ENCODE measurements around the gene FEM1C.
"Not testable (repeated sequence)": the region's sequence is repeated elsewhere in the genome, so short reads cannot be mapped to it uniquely, and the experiment has no call there.

FEM1C gene

DNA sequence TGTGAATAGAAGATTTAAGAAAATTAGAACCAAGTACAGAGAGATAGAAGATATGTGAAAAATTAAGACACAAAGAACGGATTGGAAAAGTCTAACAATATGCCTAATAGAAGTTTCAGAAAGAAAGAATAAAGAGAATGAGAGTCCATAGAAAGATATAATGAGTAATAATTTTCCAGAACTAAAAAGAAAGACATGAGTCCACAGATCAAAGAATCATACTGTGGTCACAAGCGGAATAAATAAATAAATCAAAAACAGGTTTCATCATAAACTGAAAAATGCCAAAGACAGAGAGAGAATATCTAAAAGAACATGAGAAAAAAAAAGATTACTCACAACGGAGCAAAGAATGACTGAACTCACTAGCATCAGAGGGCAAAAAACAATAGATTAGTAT is 32.9 kb downstream of the FEM1C start:
- FAIRE-seq = no peak

DNA sequence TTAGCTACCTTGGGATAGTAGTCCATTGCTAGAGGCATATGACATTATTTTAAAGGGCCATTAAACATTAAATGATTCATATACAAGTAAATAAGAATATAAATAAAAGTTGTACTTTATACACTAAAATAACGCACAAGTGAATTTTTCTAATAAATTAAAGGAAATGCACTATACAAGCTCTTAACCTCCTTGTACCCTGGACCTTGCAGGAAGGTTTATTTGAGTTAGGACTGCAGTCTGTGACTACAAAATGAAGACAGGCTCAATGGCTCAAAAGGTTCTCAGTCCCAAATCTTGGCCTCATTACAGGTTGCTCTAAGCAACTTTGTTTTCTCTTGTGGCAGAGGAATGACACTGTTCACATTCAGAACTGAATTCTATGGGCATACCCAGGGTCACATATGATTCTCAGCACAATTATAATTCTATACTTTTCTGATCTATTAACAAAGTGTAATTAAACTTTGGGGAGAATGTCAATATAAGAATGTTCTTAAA is 34.4 kb downstream of the FEM1C start:
- FAIRE-seq = no peak

DNA sequence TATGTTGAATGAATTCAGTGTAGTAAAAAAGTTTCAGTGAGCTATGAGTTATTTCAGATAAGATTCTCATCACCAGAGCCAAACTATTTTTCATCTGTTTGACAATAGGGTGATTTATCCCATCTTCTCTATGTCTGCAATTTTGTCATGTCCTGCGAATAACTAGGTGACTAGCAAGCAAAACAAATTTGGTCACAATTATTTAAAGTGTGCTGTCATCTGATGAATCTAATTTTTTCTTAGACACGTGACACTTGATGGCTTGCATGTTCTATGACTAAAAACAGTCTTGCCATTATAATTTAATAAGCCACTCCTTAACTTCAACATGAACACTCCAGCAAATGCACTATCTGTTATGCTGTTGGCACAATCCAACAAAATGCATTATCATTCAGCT is 35.0 kb downstream of the FEM1C start:
- no peak for FAIRE-seq

DNA sequence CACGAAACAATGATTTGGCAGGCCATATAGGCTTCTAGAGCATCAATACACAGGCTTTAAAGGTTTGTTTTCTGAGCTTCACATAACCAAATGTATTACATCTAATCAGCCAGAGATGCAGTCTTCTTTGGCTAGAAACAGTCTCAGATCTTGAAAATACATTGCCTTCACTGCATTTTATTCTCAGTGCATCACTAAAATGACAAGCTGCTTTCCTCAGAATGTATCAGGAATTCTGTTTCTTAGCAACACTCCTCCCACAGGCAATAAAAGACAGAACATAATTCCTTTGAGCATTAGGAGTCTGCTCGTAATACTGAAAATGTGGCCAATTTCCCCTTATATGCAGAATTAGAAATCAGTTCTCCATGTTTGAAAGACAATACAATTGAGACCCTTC is 36.9 kb downstream of the FEM1C start:
- no peak for FAIRE-seq

DNA sequence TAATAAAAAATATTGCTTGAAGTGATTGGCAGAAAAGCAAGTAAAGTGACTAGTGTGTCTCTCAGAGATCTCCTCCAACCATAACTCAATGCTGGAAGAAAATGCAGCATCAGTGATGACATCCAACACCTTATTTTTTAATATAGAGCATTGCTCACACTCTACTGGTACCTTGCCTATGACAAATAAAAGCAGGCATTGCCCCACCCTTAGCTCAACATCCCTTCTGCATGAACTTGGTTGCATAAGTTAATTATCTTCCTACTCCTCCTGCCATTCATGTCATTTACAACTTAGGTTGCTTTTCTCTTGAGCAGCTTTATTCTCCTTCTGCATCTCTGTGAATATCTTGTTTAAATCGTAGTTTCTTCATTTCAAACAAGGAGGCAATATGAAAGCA is 41.2 kb downstream of the FEM1C start:
- no peak for FAIRE-seq

DNA sequence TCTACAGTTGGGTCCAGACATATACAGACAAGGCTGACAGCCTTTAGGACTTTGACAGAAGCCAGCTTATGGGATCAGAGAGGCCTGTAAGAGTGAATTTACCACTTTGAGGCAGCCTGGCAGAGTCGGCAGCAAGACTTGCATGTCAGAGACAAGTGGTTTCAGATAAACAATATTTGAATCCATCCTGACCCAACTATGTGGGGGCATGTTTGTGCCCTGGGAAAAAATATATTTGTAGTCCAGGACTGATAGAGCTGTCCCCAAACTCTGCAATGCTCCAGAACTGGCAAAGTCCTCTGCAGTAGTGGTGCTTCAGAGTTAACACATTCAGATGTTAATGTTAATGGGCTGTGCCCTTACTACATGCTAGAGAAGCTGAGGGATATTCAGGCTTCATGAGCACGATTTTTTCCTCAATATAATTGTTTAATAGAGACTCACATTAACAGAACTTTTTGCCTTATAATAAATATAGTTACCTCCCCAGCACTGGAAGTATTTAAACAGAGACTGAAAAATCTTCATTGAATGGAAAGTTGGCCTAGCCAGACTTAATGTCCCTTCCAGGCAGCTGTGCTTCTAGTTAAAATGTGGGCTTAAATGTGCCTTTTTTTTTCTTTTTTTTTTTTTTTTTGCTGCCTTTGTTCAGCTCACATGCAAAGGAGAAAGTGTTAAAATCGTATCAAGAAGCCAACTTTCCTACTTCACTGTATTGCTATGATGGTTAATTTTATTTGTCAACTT is 42.9 kb downstream of the FEM1C start:
- no peak for FAIRE-seq

DNA sequence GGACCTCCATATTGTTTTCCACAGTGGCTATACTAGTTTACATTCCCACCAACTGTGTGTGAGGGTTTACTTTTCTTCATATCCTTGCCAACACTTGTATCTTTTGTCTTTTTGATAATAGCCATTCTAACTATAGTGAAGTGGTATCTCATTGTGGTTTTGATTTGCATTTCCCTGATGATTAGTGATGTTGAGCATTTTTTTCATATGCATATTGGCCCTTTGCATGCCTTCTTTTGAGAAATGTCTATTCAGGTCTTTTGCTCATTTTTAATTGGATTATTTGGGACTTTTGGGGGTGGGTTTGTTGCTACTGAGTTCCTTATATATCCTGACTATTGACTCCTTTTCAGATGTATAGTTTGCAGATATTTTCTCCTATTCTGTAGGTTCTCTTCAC is 44.4 kb downstream of the FEM1C start:
- FAIRE-seq = no peak

DNA sequence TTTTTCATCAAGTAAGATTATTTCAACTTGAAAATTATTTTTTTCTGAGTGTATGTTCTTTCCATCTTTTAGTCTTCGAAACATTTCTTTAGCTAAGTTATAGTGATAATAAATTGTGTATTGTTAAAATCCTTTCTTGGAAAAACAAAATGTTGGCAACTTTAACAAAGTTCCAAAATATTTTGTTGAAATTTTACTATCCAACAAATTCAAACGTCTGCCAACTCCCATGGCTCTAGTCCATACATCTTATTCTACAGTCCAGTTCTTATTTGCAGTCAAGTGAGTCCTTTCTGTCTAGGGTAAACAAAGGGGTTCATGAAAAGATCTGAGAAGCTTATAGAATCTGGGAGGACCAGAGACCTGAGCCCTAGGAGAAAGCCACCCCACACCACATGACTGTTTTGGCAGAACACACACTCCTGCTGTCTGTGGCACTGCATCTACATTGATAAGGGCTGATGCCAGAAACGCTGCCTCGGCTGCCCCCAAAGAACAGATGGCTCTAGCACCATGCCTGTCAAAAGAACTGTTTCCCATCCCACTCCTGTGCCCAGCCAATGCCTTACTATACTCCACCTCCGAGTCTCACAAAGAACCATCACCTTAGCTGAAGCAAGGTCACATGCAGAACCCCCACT is 47.5 kb downstream of the FEM1C start:
- no peak for FAIRE-seq

DNA sequence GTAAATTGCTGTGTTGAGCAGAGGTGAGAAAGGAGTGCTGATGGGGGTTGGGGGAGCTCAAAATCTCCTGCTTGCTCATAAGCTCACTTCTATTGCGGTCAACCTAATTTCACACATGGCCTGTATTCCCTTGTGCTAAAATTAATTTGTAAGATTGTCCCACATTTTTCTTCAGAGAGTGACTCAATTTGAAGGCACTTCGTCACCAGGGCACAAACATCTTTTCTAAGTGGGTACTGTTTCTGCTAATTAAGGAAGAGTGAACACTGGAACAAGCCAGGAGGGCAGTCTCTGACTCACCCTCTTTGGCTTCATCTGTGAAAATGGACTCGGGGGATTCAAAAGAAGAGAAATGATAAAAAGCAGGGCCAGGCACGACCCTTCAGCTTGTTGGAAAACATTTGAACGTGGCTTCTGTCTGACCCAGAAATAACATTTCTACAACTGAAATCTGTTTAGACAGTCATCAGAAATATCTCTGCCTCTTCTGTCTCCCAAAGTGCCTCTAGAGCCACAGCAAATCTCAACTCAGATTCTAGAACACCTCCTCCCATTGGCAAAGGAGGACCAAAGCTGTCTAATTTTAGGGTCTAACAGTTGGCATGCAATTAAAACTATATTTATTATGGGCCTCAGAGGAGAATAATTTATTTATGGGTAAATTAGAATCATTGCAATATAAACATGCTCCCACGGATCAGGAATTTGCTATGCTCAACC is 49.8 kb downstream of the FEM1C start:
- FAIRE-seq = no peak

DNA sequence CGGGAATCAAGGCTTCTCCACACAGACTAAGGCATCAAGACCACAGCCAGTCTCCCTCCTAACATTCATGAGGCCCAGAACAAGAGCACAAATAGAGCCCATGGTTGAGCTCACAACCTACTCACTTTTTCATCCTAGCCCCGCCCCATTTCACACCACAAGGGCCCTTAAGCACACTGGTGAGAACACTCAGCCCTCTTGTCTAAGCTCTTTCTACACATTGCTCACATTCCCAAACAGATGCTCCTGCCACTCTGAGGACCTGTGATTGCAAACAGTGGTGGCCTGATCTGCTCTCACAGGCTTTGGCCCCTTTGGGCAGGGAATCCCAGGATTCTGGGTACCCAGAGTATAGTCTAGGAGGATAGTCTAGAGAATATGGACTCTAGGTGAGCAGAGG is 54.0 kb downstream of the FEM1C start:
- FAIRE-seq = no peak

DNA sequence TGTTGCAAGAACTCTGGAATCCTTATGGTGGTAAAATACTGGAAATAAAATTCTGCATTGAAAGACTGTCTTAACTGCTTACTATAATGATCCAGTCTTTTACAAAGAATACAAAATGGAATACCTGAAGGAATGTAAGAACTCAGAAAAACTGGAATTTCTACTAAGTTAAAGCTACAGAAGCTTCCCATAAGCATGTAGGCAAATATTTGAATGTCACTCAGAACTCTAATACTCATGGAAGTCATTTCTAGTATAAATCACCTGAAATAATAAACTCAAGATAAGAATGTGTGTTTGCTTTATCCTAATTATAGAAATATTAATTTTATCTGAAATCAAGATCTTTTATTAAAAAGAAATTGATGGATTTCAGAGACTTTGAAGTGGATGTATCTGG is 54.8 kb downstream of the FEM1C start:
- FAIRE-seq = peak; percentile 5

DNA sequence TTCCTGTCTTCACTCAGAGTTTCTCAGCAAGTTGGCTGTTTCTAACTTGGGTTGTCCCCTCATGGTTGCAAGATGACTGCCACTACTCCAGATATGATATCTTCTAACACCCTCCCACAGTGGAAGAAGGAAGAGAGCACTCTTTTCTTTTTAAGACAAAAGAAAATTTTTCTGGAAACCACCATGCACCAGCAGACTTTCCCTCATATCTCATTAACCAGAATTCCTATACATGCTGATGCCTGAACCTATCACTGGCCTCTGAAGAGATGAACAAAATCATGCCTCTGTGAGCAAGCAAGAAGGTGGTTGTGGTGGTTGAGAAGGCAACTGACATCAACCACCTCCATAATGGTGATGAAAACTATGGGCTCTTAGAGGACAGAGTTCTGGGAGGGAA is 56.8 kb downstream of the FEM1C start:
- no peak for FAIRE-seq

DNA sequence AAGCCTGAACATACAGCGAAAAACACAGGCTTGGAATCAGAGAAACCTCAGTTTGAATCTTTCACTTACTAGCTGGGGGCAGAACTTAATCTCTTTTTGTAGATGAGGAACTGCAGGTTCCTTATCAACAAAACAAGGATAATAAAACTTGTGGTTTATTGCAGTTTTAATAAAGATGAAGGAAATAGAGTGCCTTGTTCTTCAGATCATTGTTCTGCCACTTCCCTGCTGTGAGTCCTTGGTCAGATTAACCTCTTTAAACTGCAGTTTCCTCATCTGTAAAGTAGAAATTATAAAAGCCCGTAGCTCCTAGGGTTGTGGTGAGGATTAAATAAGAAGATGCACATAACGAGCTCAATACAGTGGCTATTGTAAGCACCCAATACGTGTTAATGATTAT is 57.4 kb downstream of the FEM1C start:
- no peak for FAIRE-seq

DNA sequence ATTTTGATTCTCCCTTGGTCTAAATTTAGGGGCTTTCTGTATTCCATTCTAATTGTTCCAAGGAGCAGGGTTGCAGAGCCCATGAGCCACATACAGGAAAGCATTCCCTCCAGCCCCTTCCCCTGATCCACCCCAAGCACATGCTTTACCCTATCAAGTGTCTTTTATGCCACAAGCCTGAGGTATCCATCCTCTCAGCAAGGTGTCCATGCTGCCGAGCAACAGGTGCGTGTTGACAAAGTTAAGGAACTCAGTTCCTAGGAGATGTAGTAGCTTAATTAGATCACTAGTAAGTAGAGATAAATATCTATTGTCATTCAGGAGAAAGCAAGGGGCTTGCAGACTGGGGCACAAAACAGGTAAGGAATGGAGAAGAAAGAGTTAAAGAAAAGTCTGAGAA is 57.8 kb downstream of the FEM1C start:
- FAIRE-seq = no peak

DNA sequence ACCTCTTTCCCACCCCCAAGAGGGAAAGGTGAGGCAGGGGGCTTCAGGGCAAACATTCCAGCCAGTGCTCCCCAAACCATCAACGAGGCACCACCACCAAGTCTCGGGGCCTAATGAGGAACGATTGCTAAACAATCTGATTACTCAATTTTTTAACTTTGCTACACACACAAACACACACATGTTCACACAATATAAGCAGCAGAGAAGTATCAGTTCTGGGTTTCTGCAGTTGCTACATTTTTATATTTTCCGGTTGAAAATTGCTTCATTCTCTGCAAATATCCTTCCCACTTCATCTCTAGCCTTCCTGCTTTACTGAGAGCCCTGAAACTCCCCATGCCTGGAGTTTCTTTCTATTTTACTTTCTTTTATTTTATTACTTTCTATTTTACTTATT is 60.2 kb downstream of the FEM1C start:
- no peak for FAIRE-seq

DNA sequence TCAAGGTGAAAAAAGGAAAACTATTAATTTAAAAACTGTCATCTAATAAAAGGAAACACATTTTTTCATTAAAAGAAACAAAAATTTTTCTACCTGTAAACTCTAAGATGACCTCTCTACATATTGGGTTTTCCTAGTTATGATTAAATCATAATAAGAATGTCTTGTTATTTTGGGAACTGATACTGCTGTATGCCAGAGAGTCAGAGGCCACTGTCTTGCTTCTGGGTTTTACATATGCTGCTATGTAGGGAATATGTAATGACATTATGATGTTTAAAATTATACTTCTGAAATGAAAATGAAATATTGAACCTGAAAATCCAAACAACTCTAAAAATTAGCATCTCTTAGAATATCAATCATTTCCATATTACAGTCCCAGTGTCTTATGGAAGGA is 63.7 kb downstream of the FEM1C start:
- no peak for FAIRE-seq

DNA sequence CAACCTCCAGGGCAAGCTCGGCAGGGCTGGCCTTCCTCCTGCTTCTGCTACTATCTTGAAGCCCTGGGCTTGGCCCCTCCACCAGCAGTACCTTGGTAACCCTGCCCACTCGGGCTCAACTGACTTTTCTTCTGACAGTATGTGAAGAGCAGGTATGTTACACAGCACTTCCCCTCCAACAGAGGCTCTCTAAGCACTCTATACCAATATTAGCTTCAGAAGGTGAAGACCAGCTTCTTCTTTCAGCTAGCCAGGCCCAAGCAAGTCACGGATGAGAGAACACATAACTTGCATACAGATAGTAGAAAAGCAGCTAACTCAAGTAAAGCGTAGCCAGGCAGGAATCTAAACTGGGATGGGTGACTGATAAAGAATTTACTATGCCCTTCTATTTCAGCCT is 64.3 kb downstream of the FEM1C start:
- FAIRE-seq = no peak

DNA sequence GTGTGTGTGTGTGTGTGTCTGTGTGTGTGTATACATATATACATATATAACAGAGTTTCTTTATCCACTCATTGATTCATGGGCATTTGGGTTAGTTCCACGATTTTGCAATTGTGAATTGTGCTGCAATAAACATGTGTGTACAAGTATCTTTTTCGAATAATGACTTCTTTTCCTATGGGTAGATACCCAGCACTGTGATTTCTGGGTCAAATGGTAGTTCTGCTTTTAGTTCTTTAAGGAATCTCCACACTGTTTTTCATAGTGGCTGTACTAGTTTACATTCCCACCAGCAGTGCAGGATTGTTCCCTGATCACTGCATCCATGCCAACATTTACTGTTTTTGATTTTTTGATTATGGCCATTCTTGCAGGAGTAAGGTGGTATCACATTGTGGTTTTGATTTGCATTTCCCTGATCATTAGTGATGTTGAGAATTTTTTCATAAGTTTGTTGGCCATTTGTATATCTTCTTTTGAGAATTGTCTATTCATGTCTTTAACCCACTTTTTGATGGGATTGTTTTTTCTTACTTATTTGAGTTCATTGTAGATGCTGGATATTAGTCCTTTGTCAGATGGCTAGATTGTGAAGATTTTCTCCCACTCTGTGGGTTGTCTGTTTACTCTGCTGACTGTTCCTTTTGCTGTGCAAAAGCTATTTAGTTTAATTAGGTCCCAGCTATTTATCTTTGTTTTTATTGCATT is 65.3 kb downstream of the FEM1C start:
- FAIRE-seq = not testable (repeated sequence)

DNA sequence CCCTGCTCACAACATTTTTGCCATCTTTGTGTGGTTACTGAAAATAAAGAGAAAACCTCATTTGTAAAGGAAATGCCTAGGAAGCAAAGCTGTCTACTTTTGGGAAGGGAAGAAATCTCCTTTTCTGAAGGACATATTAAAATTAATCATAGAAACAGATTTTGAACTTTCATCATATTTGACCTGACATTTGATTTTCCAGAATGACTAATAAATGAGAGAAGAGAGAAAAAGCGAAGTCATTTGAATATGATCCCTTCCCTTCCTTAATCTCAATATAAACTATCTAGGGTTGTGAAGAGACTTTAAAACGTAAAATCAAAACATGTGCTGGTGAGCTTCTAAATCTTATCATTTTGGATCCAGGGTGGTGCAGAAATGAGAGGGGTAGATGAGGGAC is 66.3 kb downstream of the FEM1C start:
- no peak for FAIRE-seq

DNA sequence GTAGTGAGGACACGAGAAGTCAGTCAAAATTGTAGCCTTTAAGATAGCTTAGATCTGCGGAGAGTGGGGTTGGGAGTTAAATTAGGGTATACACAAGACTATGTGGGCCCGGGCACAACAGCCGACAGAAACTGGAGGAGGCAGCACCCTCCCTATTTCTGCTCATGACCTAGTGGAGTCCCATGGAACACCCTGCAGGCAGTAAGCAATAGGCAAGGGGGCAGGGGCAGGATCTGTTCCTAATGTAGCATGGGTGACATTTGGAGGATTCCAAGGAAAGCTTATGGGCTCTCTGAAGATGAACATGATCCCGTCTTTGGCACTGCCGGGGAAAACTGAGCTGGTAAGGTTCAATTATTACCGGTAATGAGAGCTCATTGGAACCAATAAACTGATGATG is 67.0 kb downstream of the FEM1C start:
- FAIRE-seq = no peak

DNA sequence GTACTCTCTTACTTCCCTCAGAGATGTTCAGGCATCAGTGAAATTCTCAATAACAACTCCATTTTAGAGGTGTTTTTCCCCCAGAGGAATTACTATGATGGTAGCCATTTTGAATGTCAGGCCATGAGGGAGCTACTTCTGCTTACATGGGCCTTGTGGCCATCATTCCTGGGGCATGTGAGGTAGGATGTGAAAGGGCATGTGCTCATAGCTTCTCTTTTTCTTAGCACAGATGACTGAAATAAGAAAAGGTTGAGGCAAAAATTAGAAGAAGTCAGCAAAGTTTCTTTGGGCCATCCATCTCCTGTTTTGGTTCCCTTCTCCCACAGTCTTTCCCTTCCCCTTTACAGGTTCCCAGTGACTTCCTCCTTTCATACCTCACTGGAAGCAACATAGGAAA is 68.8 kb downstream of the FEM1C start:
- no peak for FAIRE-seq

DNA sequence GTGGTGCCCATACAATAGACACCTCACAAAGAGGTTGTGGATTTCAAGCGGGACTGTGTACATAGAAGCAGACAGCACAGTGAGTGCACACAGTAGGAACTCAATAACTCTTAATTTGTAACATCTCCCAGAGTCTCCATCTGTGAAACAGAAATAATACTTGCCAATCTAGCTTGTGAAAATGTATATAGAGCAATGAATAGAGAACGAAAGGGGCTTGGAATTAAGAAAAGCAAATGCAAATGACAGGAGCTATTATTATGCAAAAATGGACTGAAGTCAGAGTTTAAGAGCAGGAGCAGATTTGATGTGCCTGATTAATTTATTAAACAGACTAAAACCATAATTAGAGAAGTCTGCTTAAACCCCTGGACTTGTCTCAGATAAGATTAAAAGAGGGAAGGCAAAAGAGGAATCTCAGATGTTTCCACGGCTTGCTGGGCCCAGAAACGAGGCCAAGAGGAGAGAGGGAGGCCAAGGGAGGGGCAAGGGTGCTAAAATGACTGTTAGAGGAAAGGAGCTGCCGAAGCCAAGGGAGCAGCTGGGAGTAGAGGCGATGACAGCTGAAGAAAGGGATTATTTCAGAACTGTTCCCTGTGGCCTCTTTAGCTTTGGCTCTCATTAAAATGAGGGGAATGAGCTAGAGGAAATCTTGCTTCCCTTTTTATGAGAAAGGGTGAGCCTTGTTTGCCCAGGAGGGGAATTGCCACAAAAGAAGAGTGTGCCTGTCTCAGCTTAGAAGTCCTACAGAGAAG is 72.1 kb downstream of the FEM1C start:
- no peak for FAIRE-seq
